GM12878 (cell line): ENCODE results near the gene KLHL35. TPM values are rescaled to one million over a fixed set of nuclear protein-coding genes. Genes with fewer than 3 reads are reported as not detected.

Experiments used
- ATAC-seq: fragments of 200-7000 bp; cut with Tn5 transposase; 3 replicates; pipeline ENCODE4 v1.9.1; 2020; ENCODE audit warnings: mild to moderate bottlenecking, moderate library complexity
- BruUV-seq: library from RNA; stranded (reverse); fragments of 400-500 nt; replicated peaks from 2 replicates; lab custom pipeline; 2021; lab: Mats Ljungman, UMichigan
- CTCF ChIA-PET: fragments of 300-600 bp; sonication (Branson Sonifier 250); formaldehyde crosslinking; extraction: SDS; loops from one replicate; lab custom pipeline; 2021; ENCODE audit warnings: inconsistent platforms; lab: Yijun Ruan, JAX
- POLR2A ChIA-PET: fragments of 350-600 bp; formaldehyde crosslinking; extraction: SDS; loops from one replicate; lab custom pipeline; 2021; ENCODE audit warnings: inconsistent platforms; lab: Charles Lee
- RAD21 ChIA-PET: fragments of 300-600 bp; sonication (Branson Sonifier 250); formaldehyde crosslinking; loops from one replicate; lab custom pipeline; 2023; ENCODE audit warnings: antibody characterized with exemption; ENCODE audit not compliant: unreplicated experiment; lab: Charles Lee
- SMC1A ChIA-PET: fragments of 300-600 bp; sonication (Branson Sonifier 250); formaldehyde crosslinking; loops from one replicate; lab custom pipeline; 2023; ENCODE audit not compliant: unreplicated experiment, uncharacterized antibody; lab: Charles Lee
- DNase-seq: peaks from one replicate; pipeline ENCODE4 v3.0.0-alpha.2; 2011; ENCODE audit warnings: low read depth, low spot score
- FAIRE-seq: peaks from 3 replicates; lab custom pipeline; 2011; peaks lifted over from hg19 to GRCh38; lab: Jason Lieb, UNC
- H2AFZ ChIP-seq: 2 replicates; pipeline ENCODE4 v1.6.0; 2011; ENCODE audit warnings: low read depth, low read length, control low read depth; ENCODE audit not compliant: control insufficient read depth
- H3K27ac ChIP-seq: 2 replicates; pipeline ENCODE4 v1.5.1; 2011; ENCODE audit warnings: control low read depth; ENCODE audit not compliant: control insufficient read depth, insufficient read depth
- H3K27me3 ChIP-seq, 2 experiments: replicated peaks in 1 of 2; 2 replicates each; pipeline versions ENCODE4 v1.6.0 to v1.6.1; 2011; ENCODE audit warnings: low read length in 1 of 2; ENCODE audit not compliant: control insufficient read depth in 2 of 2, insufficient read depth in 2 of 2
- H3K36me3 ChIP-seq, 2 experiments: 2 replicates each; pipeline ENCODE4 v1.5.1; 2011; ENCODE audit warnings: low read length in 1 of 2; ENCODE audit not compliant: control insufficient read depth in 2 of 2, insufficient read depth in 2 of 2
- H3K4me1 ChIP-seq: 2 replicates; pipeline ENCODE4 v1.6.1; 2011; ENCODE audit warnings: mild to moderate bottlenecking, low read length, moderate library complexity, mixed read lengths; ENCODE audit not compliant: control insufficient read depth, insufficient read depth
- H3K4me2 ChIP-seq: 2 replicates; pipeline ENCODE4 v1.6.0; 2011; ENCODE audit warnings: control low read depth; ENCODE audit not compliant: control insufficient read depth, insufficient read depth
- H3K4me3 ChIP-seq: fragments of 200-600 bp; sonication (generic); 2 replicates; pipeline ENCODE4 v1.5.1; 2016
- H3K79me2 ChIP-seq: 2 replicates; pipeline ENCODE4 v1.6.0; 2011; ENCODE audit warnings: low read length; ENCODE audit not compliant: control insufficient read depth, insufficient read depth
- H3K9ac ChIP-seq: 2 replicates; pipeline ENCODE4 v1.8.0; 2011; ENCODE audit warnings: low read length, control low read depth, mixed read lengths; ENCODE audit not compliant: control insufficient read depth, insufficient read depth
- H3K9me3 ChIP-seq: replicated peaks from 3 replicates; pipeline ENCODE4 v1.5.1; 2011; ENCODE audit warnings: mild to moderate bottlenecking, low read length; ENCODE audit not compliant: control insufficient read depth, insufficient read depth
- H4K20me1 ChIP-seq: 2 replicates; pipeline ENCODE4 v1.6.0; 2011; ENCODE audit not compliant: control insufficient read depth, insufficient read depth
- BACH1 ChIP-seq: fragments of 450-650 bp; IDR thresholded peaks from 2 replicates; pipeline ENCODE4 v1.6.1; 2017; ENCODE audit warnings: mild to moderate bottlenecking, borderline replicate concordance
- BCL11A ChIP-seq: IDR thresholded peaks from 2 replicates; pipeline ENCODE4 v1.6.1; 2011; ENCODE audit warnings: low read depth, low read length
- BMI1 ChIP-seq: fragments of 450-650 bp; IDR thresholded peaks from 2 replicates; pipeline ENCODE4 v1.6.1; 2016; ENCODE audit warnings: mild to moderate bottlenecking, moderate library complexity, borderline replicate concordance
- CBX5 ChIP-seq: sonication (generic); IDR thresholded peaks from 2 replicates; pipeline ENCODE4 v1.6.1; 2016; ENCODE audit warnings: low read depth, moderate library complexity, mild to moderate bottlenecking, inconsistent platforms
- CHD2 ChIP-seq: IDR thresholded peaks from 2 replicates; pipeline ENCODE4 v1.6.1; 2011; ENCODE audit warnings: low read depth, low read length, improper control_type of control experiment, borderline replicate concordance
- CREM ChIP-seq: IDR thresholded peaks from 2 replicates; pipeline ENCODE4 v1.6.1; 2014; ENCODE audit warnings: antibody characterized with exemption, low read depth
- IKZF1 ChIP-seq: fragments of 450-650 bp; conservative IDR thresholded peaks from 2 replicates; pipeline ENCODE4 v1.6.1; 2017; ENCODE audit warnings: antibody characterized with exemption, mild to moderate bottlenecking
- MTA2 ChIP-seq: fragments of 450-650 bp; IDR thresholded peaks from 2 replicates; pipeline ENCODE4 v1.6.1; 2016; ENCODE audit warnings: low read depth, mild to moderate bottlenecking, moderate library complexity
- MTA3 ChIP-seq: IDR thresholded peaks from 2 replicates; pipeline ENCODE4 v1.6.1; 2012; ENCODE audit warnings: low read length, inconsistent platforms, borderline replicate concordance
- NR2C1 ChIP-seq: fragments of 450-650 bp; IDR thresholded peaks from 2 replicates; pipeline ENCODE4 v1.6.1; 2017; ENCODE audit warnings: antibody characterized with exemption, mild to moderate bottlenecking, moderate library complexity
- SIN3A ChIP-seq: IDR thresholded peaks from 2 replicates; pipeline ENCODE4 v1.6.1; 2012; ENCODE audit warnings: low read depth, low read length, improper control_type of control experiment
- SPI1 ChIP-seq: IDR thresholded peaks from 2 replicates; pipeline ENCODE4 v1.6.1; 2011; ENCODE audit warnings: low read depth, mild to moderate bottlenecking, low read length, moderate library complexity, borderline replicate concordance; ENCODE audit not compliant: insufficient read depth
- WRNIP1 ChIP-seq: IDR thresholded peaks from 2 replicates; pipeline ENCODE4 v1.6.1; 2011; ENCODE audit warnings: low read depth, low read length, improper control_type of control experiment, borderline replicate concordance
- ZNF24 ChIP-seq: fragments of 450-650 bp; IDR thresholded peaks from 2 replicates; pipeline ENCODE4 v1.6.1; 2017; ENCODE audit warnings: antibody characterized with exemption, mild to moderate bottlenecking
- ZNF274 ChIP-seq: IDR thresholded peaks from one replicate; pipeline ENCODE4 v1.8.0; 2011; ENCODE audit not compliant: insufficient read length, insufficient read depth
- WGBS: methylation state at CpG from one replicate; pipeline ENCODE4 v1.1.6; 2016; ENCODE audit warnings: low lambda C conversion rate; ENCODE audit not compliant: insufficient replicate concordance, insufficient coverage; ENCODE audit errors: missing lambda C conversion rate; 5-methylcytosine and 5-hydroxymethylcytosine counted together
- in situ Hi-C: fragments of 300-500 bp; cut with MboI; formaldehyde crosslinking; loops from 9 replicates; pipeline ENCODE4 v1.14.3; 2018; ENCODE audit warnings: mixed read lengths
- intact Hi-C: fragments of 100-400 bp; cut with micrococcal nuclease; formaldehyde crosslinking; loops from one replicate; pipeline ENCODE4 v1.14.2; 2022; ENCODE audit not compliant: unreplicated experiment
- polyA plus RNA-seq, 11 experiments: library from polyadenylated mRNA; depleted of rRNA in 4 of 11; unstranded in 6 of 11; stranded (reverse) in 5 of 11; fragments of >200 nt; fragmentation: Nextera tagmentation in 4 of 11; fragmentation: Illumina TruSeq in 1 of 11; extraction: Ambion mirVana in 4 of 11; extraction: Trizol in 1 of 11; gene quantifications; 1 replicate in 1 of 11; 2 replicates in 10 of 11; pipeline versions ENCODE4 v1.2.1 to v1.2.3, GENCODE V29; 2011 to 2016; ENCODE audit warnings: inconsistent platforms in 2 of 11, missing spikeins in 2 of 11, low read depth in 1 of 11
- total RNA-seq, 4 experiments: library from RNA; depleted of rRNA in 3 of 4; stranded (reverse); fragments of >200 nt in 3 of 4; fragmentation: Illumina TruSeq in 1 of 4; extraction: Trizol in 1 of 4; gene quantifications; 2 replicates each; pipeline versions ENCODE4 v1.2.1 to v1.2.3, GENCODE V29; 2013 to 2021

Gene KLHL35
- total and polyA plus RNA-seq, 10 of the 15 experiments (the other 5 are each of a cell fraction or from before 2014, with no cell fraction given): 0.04 to 0.34 (median 0.13) TPM; not detected in 1

GRCh38 chr11:75474240-75474639, 41.2 kb upstream of the KLHL35 start:
- in situ Hi-C loops: no loop called here
- H3K27me3 ChIP-seq: no peaks in the 10 kb centered on the region
- ChIA-PET CTCF (interaction anchor here (0.7 to 1.6 kb wide), 4 partner anchors 23 to 134 kb away, joined by 3 to 5 read pairs (median 4); no protein-coding TSS in a partner anchor), POLR2A (no interaction called here), RAD21 (interaction anchor here (1.4 kb wide), 1 partner anchor 52 kb away, joined by 3 read pairs; the partner anchor contains the start of gene GDPD5), SMC1A (no interaction called here)
- FAIRE-seq (no peak), DNase-seq (no peak), ATAC-seq (peak; percentile 76)
- H3K9me3 ChIP-seq: no peaks in the 10 kb centered on the region
- H3K27ac ChIP-seq: no peak overlapping the region
- intact Hi-C loops: no loop called here
- no TSS peak for BruUV-seq
- no peaks in the 10 kb centered on the region for H3K79me2 ChIP-seq
- no peak overlapping the region for H3K4me3 ChIP-seq
- H4K20me1 ChIP-seq: no peaks in the 10 kb centered on the region
- no peaks in the 10 kb centered on the region; a peak in 1 of 4 replicates for H3K36me3 ChIP-seq
- H3K4me1 ChIP-seq: peaks cover 10% of the 10 kb centered on the region
- no peak overlapping the region for H3K9ac ChIP-seq
- WGBS: 100% methylated on average over 1 of the region's 1 CpG
- no peak overlapping the region for H3K4me2 ChIP-seq
- no peak for TF ChIP-seq SIN3A
- TF ChIP-seq NR2C1: no peak
- no peak for TF ChIP-seq ZNF274
- TF ChIP-seq SPI1: peak; percentile 12; the same call in 1 of the 2 replicates
- TF ChIP-seq WRNIP1: no peak
- TF ChIP-seq CREM: no peak
- TF ChIP-seq BACH1: no peak
- TF ChIP-seq BCL11A: peak; percentile 65; the same call in 1 of the 2 replicates
- TF ChIP-seq ZNF24: no peak
- TF ChIP-seq MTA2: peak; percentile 78
- no peak for TF ChIP-seq CBX5
- 0 out of 2 replicates have a peak, but pooled peaks have one; percentile 29 for TF ChIP-seq IKZF1
- no peak for TF ChIP-seq BMI1
- no peak for TF ChIP-seq CHD2
- TF ChIP-seq MTA3: no peak
- no peak overlapping the region for H2AFZ ChIP-seq
